HEK293T (cell line): ENCODE measurements around the gene TEAD1.

Source experiments
- CTBP1 ChIP-seq: fragments of 450-650 bp; IDR thresholded peaks from 2 replicates; pipeline ENCODE4 v1.6.1; 2016; ENCODE audit warnings: borderline replicate concordance
- SP1 ChIP-seq: fragments of 450-650 bp; IDR thresholded peaks from 2 replicates; pipeline ENCODE4 v1.6.1; 2017
- TARDBP ChIP-seq: fragments of 450-650 bp; IDR thresholded peaks from 2 replicates; pipeline ENCODE4 v1.6.1; 2016

DNA sequence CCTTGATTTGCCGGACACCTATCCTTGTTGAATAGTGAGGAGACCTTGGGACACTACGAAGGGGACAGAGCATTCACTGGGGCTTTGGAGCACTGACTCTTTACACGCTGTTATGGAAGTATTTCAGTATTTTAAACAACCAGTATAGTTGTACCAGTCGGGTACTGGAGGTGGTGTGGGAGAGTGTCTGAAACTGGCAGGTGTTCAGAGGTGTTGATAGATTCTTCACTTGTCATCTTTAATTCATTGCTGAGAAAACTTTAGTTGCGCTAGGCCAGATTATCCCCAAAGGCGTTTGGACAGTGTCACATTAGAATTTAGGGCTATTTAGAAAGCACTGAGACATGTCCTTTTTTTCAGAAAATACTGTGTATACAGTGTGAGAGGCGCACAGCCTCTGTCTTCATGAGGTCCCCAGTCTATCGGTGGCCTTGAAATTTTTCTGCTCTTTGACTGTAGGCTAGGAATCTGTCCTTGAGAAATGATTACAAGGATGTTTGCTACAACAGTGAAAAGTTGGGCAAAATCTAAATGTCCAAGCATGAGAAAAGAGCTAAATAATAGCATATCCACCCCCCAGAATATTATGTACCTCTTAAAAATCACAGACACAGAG is 69.7 kb downstream of the TEAD1 start:
- TF ChIP-seq TARDBP: no peak
- no peak for TF ChIP-seq SP1
- TF ChIP-seq CTBP1: no peak
